GM23338 (cell line): ENCODE results near the gene ZMAT5. TPM values are rescaled to one million over a fixed set of nuclear protein-coding genes. Genes with fewer than 3 reads are reported as not detected.

Experiments
- ATAC-seq: fragments of 200-7000 bp; cut with Tn5 transposase; 3 replicates; pipeline ENCODE4 v1.9.1; 2020
- DNase-seq: peaks from one replicate; pipeline ENCODE4 v3.0.0-alpha.2; 2015; ENCODE audit warnings: low spot score
- H2AFZ ChIP-seq: fragments of 200-600 bp; sonication (generic); 2 replicates; pipeline ENCODE4 v1.8.0; 2016; ENCODE audit warnings: antibody characterized with exemption, mild to moderate bottlenecking, moderate library complexity
- H3F3A ChIP-seq: fragments of 200-600 bp; sonication (generic); replicated peaks from 2 replicates; pipeline ENCODE4 v1.8.0; 2017; ENCODE audit warnings: antibody characterized with exemption, mixed run types, low read depth
- H3K27ac ChIP-seq: fragments of 200-600 bp; sonication (generic); 2 replicates; pipeline ENCODE4 v1.6.1; 2016; ENCODE audit warnings: low read depth
- H3K27me3 ChIP-seq: fragments of 200-600 bp; sonication (generic); 2 replicates; pipeline ENCODE4 v1.8.0; 2016; ENCODE audit warnings: mild to moderate bottlenecking, mixed run types, moderate library complexity; ENCODE audit not compliant: insufficient read depth
- H3K36me3 ChIP-seq: fragments of 200-600 bp; sonication (generic); 2 replicates; pipeline ENCODE4 v1.8.0; 2016; ENCODE audit warnings: mild to moderate bottlenecking; ENCODE audit not compliant: insufficient read depth
- H3K4me1 ChIP-seq: fragments of 200-600 bp; sonication (generic); 2 replicates; pipeline ENCODE4 v1.8.0; 2016; ENCODE audit warnings: mild to moderate bottlenecking, moderate library complexity; ENCODE audit not compliant: insufficient read depth
- H3K4me2 ChIP-seq: fragments of 200-600 bp; sonication (generic); 2 replicates; pipeline ENCODE4 v1.7.1; 2017; ENCODE audit warnings: mixed run types
- H3K4me3 ChIP-seq: fragments of 200-600 bp; sonication (generic); 2 replicates; pipeline ENCODE4 v1.6.1; 2016; ENCODE audit warnings: mixed run types
- H3K79me2 ChIP-seq: fragments of 200-600 bp; sonication (generic); replicated peaks from 2 replicates; pipeline ENCODE4 v1.8.0; 2017; ENCODE audit warnings: mild to moderate bottlenecking; ENCODE audit not compliant: insufficient read depth
- H3K9me2 ChIP-seq: fragments of 200-600 bp; sonication (generic); 2 replicates; pipeline ENCODE4 v1.8.0; 2017; ENCODE audit not compliant: insufficient read depth
- H4K20me1 ChIP-seq: fragments of 200-600 bp; sonication (generic); replicated peaks from 2 replicates; pipeline ENCODE4 v1.8.0; 2017; ENCODE audit warnings: mild to moderate bottlenecking; ENCODE audit not compliant: insufficient read depth
- H3K27ac Mint-ChIP-seq: 2 replicates; pipeline ENCODE4 v1.8.0; 2020; ENCODE audit warnings: inconsistent platforms, mild to moderate bottlenecking, moderate library complexity, mixed read lengths
- H3K27me3 Mint-ChIP-seq: 3 replicates; pipeline ENCODE4 v1.8.0; 2022; ENCODE audit warnings: low read depth, mild to moderate bottlenecking, moderate library complexity, mixed read lengths, inconsistent platforms; ENCODE audit not compliant: insufficient read depth, poor library complexity
- H3K36me3 Mint-ChIP-seq: 3 replicates; pipeline ENCODE4 v1.8.0; 2021; ENCODE audit warnings: low read depth, mild to moderate bottlenecking, inconsistent platforms, moderate library complexity, mixed read lengths
- H3K4me1 Mint-ChIP-seq: 3 replicates; pipeline ENCODE4 v1.8.0; 2020; ENCODE audit warnings: mild to moderate bottlenecking, inconsistent platforms, mixed read lengths
- H3K4me3 Mint-ChIP-seq: 3 replicates; pipeline ENCODE4 v1.8.0; 2021; ENCODE audit warnings: moderate library complexity, mild to moderate bottlenecking, inconsistent platforms, mixed read lengths
- H3K9me3 Mint-ChIP-seq: 3 replicates; pipeline ENCODE4 v1.8.0; 2020; ENCODE audit warnings: moderate library complexity, mild to moderate bottlenecking, inconsistent platforms, mixed read lengths
- CTCF ChIP-seq, 2 experiments: fragments of 200-600 bp in 1 of 2; sonication (generic) in 1 of 2; conservative IDR thresholded peaks; 2 replicates each; pipeline versions ENCODE4 v1.5.1 to v1.6.1; 2016 to 2017; ENCODE audit warnings: antibody characterized with exemption in 2 of 2, low read depth in 2 of 2, mild to moderate bottlenecking in 2 of 2, moderate library complexity in 1 of 2
- EZH2 ChIP-seq: fragments of 200-600 bp; sonication (generic); IDR thresholded peaks from one replicate; pipeline ENCODE4 v1.8.0; 2017; ENCODE audit warnings: antibody characterized with exemption, mild to moderate bottlenecking, low read depth; ENCODE audit not compliant: unreplicated experiment
- EZH2phosphoT487 ChIP-seq: fragments of 200-600 bp; sonication (generic); IDR thresholded peaks from one replicate; pipeline ENCODE4 v1.8.1; 2018; ENCODE audit warnings: antibody characterized with exemption; ENCODE audit not compliant: unreplicated experiment
- JUNB ChIP-seq: IDR thresholded peaks from one replicate; pipeline ENCODE4 v1.6.1; 2016; ENCODE audit warnings: antibody characterized with exemption; ENCODE audit not compliant: unreplicated experiment
- ZNF114 ChIP-seq: fragments of 250-450 bp; sonication (Bioruptor Pico); IDR thresholded peaks from 2 replicates; pipeline ENCODE4 v1.5.0; 2020; ENCODE audit warnings: mild to moderate bottlenecking, moderate library complexity
- polyA plus RNA-seq: library from polyadenylated mRNA; unstranded; fragments of >200 nt; fragmentation: Nextera tagmentation; extraction: Ambion mirVana; gene quantifications from 2 replicates; pipeline ENCODE4 v1.2.1, GENCODE V29; 2016
- total RNA-seq: library from RNA; depleted of rRNA; stranded (reverse); fragments of >200 nt; shearing (Covaris generic); gene quantifications from 2 replicates; pipeline ENCODE4 v1.2.3, GENCODE V29; 2014
- TF ChIP-seq, protein P1 (sequence below): IDR thresholded peaks from one replicate; pipeline ENCODE4 v1.6.1; 2018; ENCODE audit warnings: antibody characterized with exemption; ENCODE audit not compliant: unreplicated experiment

Gene ZMAT5
- total and polyA plus RNA-seq, 2 experiments from 2014 or later = 14.6 to 25.4 TPM

GRCh38 chr22:29735416-29735815 lies 31.4 kb downstream of the ZMAT5 start:
- peaks cover 18% of the 10 kb centered on the region for H3K4me1 Mint-ChIP-seq
- 0 out of 3 replicates have a peak, but pooled peaks cover 2% of the 10 kb centered on the region for H3K9me3 Mint-ChIP-seq
- no peaks in the 10 kb centered on the region for H3K9me2 ChIP-seq
- H3K4me1 ChIP-seq = peaks cover 14% of the 10 kb centered on the region
- H3K4me2 ChIP-seq = no peak overlapping the region; the same call in 1 of the 2 replicates
- no peak overlapping the region for H3K4me3 Mint-ChIP-seq
- no peaks in the 10 kb centered on the region for H4K20me1 ChIP-seq
- DNase-seq = no peak
- H3F3A ChIP-seq = no peaks in the 10 kb centered on the region
- no peak overlapping the region for H3K4me3 ChIP-seq
- TF ChIP-seq, protein P1, sequence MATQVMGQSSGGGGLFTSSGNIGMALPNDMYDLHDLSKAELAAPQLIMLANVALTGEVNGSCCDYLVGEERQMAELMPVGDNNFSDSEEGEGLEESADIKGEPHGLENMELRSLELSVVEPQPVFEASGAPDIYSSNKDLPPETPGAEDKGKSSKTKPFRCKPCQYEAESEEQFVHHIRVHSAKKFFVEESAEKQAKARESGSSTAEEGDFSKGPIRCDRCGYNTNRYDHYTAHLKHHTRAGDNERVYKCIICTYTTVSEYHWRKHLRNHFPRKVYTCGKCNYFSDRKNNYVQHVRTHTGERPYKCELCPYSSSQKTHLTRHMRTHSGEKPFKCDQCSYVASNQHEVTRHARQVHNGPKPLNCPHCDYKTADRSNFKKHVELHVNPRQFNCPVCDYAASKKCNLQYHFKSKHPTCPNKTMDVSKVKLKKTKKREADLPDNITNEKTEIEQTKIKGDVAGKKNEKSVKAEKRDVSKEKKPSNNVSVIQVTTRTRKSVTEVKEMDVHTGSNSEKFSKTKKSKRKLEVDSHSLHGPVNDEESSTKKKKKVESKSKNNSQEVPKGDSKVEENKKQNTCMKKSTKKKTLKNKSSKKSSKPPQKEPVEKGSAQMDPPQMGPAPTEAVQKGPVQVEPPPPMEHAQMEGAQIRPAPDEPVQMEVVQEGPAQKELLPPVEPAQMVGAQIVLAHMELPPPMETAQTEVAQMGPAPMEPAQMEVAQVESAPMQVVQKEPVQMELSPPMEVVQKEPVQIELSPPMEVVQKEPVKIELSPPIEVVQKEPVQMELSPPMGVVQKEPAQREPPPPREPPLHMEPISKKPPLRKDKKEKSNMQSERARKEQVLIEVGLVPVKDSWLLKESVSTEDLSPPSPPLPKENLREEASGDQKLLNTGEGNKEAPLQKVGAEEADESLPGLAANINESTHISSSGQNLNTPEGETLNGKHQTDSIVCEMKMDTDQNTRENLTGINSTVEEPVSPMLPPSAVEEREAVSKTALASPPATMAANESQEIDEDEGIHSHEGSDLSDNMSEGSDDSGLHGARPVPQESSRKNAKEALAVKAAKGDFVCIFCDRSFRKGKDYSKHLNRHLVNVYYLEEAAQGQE = no peak
- no peak for TF ChIP-seq JUNB
- TF ChIP-seq ZNF114 = no peak
- TF ChIP-seq EZH2phosphoT487 = no peak
- TF ChIP-seq EZH2 = no peak
- no peaks in the 10 kb centered on the region for H3K79me2 ChIP-seq
- peaks cover 2% of the 10 kb centered on the region for H3K27me3 Mint-ChIP-seq
- ATAC-seq = peak; percentile 5; the same call in 2 of the 3 replicates
- no peaks in the 10 kb centered on the region for H3K36me3 ChIP-seq
- H3K27ac Mint-ChIP-seq = no peak overlapping the region
- H3K27me3 ChIP-seq = no peaks in the 10 kb centered on the region
- no peak overlapping the region for H2AFZ ChIP-seq
- H3K27ac ChIP-seq = no peak overlapping the region
- H3K36me3 Mint-ChIP-seq = peaks cover 3% of the 10 kb centered on the region; the same call in 1 of the 3 replicates

DNA sequence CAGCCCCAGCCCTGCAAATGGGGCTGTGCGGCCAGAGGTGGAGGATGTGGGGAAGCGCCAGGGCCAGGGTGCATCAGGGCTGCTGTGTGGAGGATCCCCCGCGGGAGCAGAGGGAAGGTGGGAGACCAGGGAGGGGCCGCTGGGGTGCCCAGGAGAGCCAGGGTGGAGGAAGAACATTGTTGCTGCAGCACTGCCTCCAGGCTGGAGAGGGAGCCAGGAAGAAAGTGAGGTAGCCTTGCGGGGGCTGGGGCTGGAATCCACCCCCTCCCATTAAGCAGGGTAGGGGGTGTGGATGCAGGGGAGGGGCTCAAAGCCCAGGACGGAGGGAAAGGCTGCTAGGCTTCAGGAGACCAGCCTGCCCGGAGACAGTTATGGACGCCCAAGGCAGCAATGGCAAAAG lies 32.0 kb downstream of the ZMAT5 start:
- Mint-ChIP-seq H3K27me3 (peaks cover 2% of the 10 kb centered on the region), H3K36me3 (peaks cover 3% of the 10 kb centered on the region; the same call in 1 of the 3 replicates), H3K9me3 (0 out of 3 replicates have a peak, but pooled peaks cover 2% of the 10 kb centered on the region), H3K27ac (no peak overlapping the region), H3K4me1 (peaks cover 18% of the 10 kb centered on the region), H3K4me3 (no peak overlapping the region)
- peaks cover 14% of the 10 kb centered on the region for H3K4me1 ChIP-seq
- peak overlapping the region; percentile 74; the same call in 1 of the 2 replicates for H2AFZ ChIP-seq
- H3F3A ChIP-seq = no peaks in the 10 kb centered on the region
- H3K79me2 ChIP-seq = no peaks in the 10 kb centered on the region
- H3K36me3 ChIP-seq = no peaks in the 10 kb centered on the region
- no peaks in the 10 kb centered on the region for H4K20me1 ChIP-seq
- no peaks in the 10 kb centered on the region for H3K27me3 ChIP-seq
- ATAC-seq (peak; percentile 79), DNase-seq (peak; percentile 53)
- H3K27ac ChIP-seq = no peak overlapping the region
- TF ChIP-seq, protein P1 = no peak
- TF ChIP-seq CTCF (conservative IDR thresholded peaks at IDR 0.05; ENCODE audit: low read depth in 2 of 2) = peak in 1 of 2 experiments; percentile 25; a peak in 1 of 4 replicates
- no peak overlapping the region for H3K4me3 ChIP-seq
- no peaks in the 10 kb centered on the region for H3K9me2 ChIP-seq
- H3K4me2 ChIP-seq = no peak overlapping the region; the same call in 1 of the 2 replicates
